Measurements from ENCODE around the gene ABCA6.

DNA sequence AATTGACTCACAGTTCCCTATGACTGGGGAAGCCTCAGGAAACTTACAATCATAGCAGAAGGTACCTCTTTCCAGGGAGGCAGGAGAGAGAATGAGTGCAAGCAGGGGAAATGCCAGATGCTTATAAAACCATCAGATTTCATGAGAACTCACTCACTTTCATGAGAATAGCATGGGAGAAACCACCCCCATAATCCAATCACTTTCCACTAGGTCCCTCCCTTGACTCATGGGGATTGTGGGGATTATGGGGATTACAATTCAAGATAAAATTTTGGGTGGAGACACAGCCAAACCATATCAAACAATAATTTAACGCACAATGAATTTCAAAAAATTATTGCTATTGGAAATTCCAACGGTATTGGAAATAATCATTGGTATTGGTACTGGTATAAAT lies 96.0 kb downstream of the ABCA6 start:
- TF ChIP-seq TCF7L2 (IDR thresholded peaks at IDR 0.05; ENCODE audit: borderline replicate concordance, low read depth, low read length): no peak
- TF ChIP-seq, protein P1, sequence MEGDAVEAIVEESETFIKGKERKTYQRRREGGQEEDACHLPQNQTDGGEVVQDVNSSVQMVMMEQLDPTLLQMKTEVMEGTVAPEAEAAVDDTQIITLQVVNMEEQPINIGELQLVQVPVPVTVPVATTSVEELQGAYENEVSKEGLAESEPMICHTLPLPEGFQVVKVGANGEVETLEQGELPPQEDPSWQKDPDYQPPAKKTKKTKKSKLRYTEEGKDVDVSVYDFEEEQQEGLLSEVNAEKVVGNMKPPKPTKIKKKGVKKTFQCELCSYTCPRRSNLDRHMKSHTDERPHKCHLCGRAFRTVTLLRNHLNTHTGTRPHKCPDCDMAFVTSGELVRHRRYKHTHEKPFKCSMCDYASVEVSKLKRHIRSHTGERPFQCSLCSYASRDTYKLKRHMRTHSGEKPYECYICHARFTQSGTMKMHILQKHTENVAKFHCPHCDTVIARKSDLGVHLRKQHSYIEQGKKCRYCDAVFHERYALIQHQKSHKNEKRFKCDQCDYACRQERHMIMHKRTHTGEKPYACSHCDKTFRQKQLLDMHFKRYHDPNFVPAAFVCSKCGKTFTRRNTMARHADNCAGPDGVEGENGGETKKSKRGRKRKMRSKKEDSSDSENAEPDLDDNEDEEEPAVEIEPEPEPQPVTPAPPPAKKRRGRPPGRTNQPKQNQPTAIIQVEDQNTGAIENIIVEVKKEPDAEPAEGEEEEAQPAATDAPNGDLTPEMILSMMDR (tag by site-specific recombination; IDR thresholded peaks at IDR 0.05): no peak
- TF ChIP-seq, protein P2, sequence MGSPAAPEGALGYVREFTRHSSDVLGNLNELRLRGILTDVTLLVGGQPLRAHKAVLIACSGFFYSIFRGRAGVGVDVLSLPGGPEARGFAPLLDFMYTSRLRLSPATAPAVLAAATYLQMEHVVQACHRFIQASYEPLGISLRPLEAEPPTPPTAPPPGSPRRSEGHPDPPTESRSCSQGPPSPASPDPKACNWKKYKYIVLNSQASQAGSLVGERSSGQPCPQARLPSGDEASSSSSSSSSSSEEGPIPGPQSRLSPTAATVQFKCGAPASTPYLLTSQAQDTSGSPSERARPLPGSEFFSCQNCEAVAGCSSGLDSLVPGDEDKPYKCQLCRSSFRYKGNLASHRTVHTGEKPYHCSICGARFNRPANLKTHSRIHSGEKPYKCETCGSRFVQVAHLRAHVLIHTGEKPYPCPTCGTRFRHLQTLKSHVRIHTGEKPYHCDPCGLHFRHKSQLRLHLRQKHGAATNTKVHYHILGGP (tag by site-specific recombination; IDR thresholded peaks at IDR 0.05): no peak
- TF ChIP-seq YY1 (tag by site-specific recombination; IDR thresholded peaks at IDR 0.05): no peak
- no peak for TF ChIP-seq ZNF10 (tag by site-specific recombination; IDR thresholded peaks at IDR 0.05)
- TF ChIP-seq ZNF549 (tag by site-specific recombination; IDR thresholded peaks at IDR 0.05): no peak
- no peak for TF ChIP-seq KLF16 (tag by site-specific recombination; IDR thresholded peaks at IDR 0.05)
